SIG-M5 (cell line): Measurements from ENCODE around the gene UBL3.

Experiments
- DNase-seq: peaks from one replicate; lab custom pipeline; 2025; lab: John Stamatoyannopoulos, UW

Gene UBL3, protein sequence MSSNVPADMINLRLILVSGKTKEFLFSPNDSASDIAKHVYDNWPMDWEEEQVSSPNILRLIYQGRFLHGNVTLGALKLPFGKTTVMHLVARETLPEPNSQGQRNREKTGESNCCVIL

DNA sequence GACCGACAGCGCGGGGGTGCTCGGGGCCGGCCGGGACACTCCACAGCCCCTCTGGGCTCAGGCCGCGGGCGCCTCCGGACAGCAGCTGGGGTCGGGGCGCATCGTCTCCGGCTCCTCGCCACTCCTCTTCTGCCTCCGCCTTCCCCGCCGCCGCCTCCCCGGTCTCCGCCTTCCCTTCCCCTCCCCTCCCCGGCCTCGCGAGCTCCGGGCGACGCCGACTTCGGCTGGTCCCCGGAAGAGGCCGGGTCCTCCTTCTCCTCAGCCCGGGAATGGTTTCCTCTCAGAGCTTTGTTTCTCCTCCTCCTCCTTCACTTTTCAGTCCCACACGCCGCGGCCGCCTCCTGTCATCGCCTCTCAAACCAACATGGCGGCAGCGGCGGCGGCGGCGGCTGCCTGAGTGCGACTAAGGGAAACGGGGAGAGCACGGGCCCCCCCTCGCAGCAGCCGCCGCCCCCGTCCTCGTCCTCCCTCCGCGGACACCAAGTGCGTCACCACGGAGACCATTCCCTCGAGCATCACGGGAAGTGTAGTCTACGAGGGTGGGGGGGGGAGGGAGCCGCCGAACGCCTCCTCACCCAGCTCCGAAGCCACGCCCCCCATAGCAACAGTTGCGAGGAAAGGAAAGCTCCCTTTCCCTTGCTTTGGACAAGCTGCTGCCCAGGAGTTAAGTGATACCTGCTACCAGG is at the start of gene UBL3:
UBL3 (minus strand) TSS at position 405 of the 686 bp plus-strand sequence. CDS start 1,079 bp downstream, outside the sequence.
- peak; percentile 51 for DNase-seq

DNA sequence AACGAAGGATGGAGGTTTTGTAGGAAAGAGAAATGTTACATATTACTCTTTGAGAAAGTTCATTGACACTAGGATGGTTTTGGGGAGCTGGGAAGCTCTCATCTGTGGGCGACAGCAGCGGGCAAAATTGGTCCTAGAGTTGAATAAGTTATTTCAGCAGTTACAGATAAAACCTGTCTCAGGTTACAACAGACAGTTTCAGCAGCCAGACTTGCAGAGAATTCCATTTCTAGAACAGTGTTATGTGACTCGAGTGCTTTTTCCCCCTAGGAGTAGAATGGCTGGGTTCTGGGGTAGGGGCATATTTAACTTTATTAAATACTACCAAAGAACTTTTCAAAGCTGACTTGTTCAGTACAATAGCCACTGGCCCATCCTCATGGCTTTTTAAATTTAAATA is 46.7 kb upstream of the UBL3 start:
- no peak for DNase-seq

DNA sequence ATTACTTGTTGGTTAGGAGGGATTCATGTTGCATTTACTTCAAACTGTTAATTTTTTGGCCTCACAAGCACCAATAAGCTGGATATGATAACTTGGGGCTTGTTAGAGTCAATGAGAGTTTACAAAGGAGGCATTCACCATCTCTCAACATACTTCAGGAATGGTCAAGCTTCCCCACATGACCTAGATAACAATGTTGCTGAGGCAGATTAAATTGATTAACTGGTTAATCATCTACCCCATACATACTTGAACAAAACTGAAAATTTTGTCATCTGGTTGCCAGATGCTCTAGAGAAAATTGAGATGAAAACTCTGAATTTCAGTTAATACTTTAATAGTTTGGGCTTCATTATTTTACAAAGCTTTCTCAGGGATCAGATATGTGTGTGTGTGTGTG is 43.0 kb upstream of the UBL3 start:
- DNase-seq: no peak

DNA sequence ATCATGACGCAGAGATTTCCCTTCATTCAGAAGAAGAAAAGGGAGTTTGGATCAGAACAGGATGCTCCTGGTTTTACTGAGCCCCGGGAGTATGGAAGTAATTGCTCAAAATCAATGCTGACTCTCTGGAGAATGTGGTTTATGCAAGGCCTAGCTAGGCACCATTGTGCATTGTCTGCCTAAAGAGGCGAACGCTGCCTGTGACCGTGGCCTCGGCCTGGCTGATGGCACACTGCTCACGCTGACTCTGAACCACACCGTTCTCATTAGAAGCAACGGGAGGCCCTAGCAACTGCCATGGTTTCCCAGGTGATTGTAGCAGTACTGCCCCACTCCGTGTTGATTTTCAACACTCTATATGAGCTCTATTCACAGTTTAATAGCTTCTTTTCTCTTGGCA is 41.7 kb upstream of the UBL3 start:
- no peak for DNase-seq

DNA sequence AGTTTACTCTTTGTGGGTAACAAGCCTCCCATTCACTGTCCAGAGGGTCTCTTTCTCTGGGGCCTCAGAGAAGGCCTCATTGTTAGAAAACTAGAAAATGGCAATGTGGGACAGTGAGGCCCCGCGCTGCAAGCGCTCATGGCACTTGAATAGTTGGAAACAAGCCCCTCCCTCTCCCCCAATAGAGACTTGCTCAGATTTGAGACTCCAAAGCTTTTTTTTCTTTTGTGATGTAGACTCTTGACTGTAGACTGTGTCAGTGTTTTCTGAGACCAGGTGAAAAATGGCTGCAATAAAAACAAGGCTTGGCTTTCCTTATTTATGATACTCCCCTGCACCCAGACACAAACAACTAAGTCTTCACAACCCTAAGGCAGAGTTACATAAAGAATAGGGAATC is 38.7 kb upstream of the UBL3 start:
- no peak for DNase-seq

DNA sequence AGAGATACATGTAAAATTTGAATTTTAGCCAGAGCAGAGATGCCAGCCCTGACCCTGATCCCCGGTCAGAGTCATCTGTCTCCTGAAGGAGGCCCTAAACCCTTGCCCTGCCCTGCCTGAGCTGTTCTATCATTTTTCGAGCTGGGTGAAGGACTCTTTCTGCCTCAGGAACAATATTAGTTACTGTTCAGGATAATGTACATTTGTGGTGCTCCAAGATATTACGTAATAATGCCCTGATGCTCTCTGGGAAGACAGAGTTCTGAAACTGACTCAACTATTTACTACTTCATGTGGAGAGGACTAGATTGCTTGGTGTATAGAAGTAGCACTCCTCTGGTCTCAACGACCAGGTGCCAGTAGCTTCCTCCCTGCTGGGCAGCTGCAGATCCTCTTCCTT is 37.9 kb upstream of the UBL3 start:
- DNase-seq: no peak

DNA sequence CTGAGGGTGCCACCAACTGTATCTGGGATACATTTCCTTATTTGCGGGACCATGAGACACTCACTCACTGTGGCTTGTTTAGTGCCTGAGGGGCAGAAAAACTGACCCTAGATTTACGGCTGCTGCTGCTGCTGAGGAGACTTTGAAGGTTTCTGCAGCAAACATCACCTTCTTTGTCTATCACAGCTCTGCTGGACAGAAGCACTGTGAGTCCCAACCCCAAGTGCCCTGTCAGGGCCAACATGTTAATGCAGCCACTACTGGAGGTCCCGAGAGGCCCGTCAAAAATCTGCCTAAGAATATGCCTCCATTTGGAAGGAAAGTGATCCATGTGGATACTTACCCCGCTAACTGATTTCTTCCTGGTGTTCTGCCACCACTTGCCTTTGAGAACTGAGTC is 37.3 kb upstream of the UBL3 start:
- DNase-seq: no peak

DNA sequence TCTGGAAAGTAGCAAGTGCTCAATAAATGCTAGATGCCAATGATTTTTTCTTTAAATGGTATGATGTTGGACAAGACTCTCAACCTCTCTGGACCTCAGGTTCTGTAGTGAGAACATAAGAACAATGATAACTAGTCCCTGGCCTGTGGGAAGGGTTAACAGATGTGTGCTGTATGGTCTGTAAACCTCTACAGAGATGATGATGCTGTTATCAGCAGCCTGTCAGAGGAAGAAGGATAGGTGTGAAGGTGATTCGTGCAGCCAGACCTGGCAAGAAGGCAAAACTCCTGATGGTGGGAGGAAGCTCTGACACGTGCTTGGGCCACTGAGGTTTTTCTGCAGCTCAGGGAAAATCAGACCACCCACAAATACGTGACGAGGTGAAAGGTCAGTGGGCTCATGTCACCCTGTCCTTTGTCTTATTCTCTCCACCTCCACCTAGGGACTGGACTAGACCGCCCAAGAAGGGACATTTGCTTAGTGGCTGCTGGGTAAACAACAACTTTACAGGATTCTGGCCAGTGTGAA is 36.7 kb upstream of the UBL3 start:
- DNase-seq: no peak

DNA sequence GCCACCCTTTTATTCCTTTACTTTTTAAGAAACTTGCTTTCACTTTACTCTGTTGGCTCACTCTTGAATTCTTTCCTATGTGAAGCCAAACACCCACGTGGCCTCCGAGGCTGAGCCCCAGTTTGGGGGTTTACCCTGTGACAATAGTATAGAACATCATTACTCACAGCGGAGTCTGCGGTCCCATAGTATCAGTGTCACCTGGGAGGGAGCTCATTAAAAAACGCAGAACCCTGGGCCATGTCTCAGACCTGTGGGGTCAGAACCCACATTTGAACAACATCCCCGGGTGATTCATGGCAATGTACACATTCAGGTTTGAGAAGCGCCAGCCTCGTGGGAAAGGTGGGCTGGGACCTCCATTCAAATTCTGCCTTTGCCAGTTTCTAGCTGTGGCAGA is 36.0 kb upstream of the UBL3 start:
- DNase-seq: no peak

DNA sequence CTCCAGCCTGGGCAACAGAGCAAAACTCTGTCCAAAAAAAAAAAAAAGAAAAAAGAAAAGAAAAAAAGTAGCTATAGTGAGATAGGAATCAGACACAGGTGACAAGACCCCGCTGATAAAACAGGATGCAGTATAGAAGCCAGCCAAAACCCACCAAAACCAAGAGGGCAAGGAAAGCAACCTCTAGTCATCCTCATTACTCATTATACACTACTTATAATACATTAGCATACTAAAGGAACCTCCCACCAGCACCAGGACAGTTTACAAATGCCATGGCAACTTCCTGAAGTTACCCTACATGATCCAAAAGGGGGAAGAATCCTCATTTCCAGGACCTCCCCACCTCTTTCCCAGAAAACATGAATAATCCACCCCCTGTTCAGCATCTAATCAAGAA is 35.6 kb upstream of the UBL3 start:
- DNase-seq: no peak

DNA sequence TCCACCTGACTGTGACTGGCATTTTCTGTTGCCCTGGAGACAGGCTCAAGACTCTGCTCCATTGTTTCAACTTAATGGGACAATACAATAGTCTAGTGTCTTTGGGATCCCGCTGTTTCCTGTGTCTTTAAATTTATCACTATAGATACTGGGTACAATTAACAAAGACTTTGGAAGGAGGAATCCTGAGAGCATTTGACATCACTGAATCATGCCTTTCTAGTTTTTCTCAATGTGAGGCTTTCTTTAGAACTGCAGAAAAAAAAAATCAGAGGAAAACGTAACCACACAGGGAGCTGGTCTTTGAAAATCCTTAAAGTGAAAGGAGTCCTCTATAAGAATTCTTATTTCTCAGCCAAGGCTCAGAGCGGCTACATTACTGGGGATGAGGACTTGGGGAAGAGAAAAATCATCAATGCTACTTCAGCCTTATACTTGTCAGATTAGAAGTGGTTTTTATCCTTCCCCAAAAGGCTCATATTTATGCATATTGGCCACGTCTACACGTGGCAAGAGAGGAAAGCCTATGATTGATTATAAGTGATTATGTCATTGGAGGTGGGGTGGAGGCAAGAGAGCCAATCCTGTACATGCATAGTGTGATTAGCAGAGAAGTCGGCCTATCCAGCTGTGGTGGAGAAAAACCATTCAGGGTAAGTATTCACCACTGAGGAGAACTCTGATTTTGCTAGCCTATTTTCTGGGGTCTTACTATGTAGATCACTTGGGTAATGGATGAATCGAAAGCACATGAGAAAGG is 34.4 kb upstream of the UBL3 start:
- DNase-seq: no peak

DNA sequence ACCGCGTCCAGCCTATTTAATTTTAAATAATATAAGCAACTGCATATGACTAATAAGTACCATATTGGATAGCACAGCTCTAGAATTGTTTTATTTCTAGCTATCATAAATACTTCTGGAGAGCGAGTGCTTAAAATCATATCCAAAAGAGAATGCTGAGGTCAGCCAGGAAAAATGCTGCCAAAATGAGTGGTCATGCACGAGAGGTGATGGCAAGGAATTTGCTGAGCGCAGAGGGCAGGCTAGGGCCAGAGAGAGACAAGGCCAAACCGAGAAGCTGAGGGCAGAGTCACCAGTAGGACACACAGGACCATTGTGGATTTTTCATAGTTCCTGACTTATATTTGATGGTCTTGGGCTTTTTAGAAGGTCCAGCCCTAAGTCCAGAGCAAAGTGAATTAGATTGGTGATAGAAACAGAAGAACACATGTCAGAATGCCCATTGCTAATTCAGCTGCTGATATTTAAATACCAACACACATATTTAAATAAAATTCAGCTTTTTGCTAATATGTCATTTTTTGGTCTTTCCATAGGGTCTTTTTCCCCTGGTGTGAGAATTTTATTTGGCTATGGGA is 33.6 kb upstream of the UBL3 start:
- no peak for DNase-seq

DNA sequence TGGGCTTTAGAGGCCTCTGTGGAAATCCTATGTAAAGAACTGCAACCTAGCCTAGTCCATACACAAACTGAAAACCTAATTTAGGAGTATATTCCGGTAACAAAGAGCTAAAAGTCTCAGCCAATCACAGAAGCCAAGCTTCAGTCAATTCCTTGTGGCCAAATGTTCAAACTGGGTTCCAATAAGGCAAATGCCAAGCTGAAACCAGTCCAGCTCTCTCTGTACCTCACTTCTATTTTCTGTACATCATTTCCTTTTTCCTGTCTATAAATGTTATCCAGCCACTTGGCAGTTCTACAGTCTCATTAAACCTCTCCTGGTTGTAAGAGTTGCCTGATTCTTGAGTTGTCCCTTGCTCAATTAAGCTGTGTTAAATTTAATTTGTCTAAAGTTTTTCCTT is 31.7 kb upstream of the UBL3 start:
- no peak for DNase-seq

DNA sequence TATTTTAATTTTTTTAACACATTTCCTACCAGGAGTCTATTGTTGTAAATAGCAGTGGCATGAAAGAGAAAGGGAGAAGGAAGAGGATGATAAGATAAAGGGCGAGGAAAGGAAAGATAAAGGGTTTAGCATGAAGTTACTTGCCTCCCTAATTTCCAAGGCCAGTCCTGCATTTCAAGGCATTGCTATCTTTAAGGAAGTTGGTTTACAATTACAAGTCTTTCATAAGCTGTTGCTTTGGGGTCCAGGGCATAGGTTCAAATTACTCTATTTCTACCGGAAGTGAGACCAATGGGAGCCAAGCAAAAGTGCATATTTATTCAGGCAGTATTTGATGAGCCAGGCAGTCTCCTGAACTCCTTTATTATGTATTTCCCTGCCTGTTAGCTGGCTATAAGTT is 27.7 kb upstream of the UBL3 start:
- DNase-seq: no peak

DNA sequence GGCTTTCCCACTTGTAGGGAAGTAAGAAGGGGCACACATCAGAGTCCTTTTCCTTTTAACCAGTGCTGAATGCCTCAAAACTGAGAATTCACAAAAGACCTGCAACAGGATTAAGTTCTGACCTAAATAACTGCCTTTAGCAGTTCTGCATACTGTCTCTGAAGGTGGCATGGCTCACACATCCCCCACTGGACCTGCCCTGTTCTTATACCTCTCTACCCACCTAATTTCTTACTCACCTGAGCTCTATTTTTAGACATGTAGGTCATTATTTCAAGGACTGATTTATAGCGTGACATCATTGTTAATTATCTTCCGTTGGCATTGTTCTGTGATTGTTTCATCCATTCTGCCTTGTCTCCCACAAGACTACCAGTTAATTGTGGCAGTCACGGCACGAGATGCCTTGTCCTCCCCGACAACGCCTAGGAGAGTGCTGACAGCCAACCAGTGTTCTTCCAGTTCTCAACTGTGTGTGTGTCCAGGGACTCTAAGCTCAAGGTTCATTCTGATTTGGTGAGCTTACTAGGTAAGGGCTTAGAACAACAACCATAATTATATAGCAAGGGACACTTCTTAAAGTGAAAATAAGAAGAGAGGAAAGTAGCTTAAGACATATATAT is 27.1 kb upstream of the UBL3 start:
- no peak for DNase-seq

DNA sequence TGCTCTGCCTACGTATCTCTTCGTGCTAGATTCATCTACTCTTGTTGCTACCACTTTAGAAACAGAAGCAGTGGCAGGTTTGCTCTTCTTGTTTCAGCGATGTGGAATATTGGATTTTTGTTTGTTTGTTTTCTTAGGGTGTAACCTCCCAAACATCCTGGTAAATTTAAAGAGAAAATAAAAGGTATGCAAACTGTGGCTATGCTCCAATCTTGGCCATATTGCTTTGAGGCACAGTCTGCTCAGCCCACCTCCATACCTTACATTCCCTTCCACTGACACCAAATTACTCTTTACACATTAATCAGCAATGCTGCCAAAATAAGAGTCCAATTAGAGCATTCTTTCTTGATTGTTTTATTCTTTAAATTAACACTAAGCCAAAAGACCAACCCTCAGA is 25.2 kb upstream of the UBL3 start:
- DNase-seq: no peak

DNA sequence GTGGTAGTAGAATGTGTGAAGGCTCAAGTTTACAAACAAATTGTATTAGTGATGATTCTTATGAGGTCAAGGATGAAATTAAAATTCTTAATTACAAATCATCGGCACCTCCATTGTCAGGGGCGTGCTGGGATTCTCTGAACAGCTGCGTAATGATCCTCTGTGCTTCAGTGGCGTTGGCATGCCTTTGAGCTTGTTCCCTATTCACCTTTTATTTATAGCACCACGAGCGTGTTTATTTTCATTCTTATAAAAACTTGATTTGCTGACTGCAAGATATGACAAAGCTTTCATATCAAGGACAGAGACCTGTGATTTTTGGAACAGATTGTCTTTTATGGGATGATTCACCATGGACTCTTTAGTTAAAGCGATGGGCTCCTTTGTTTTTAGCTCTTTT is 18.2 kb upstream of the UBL3 start:
- DNase-seq: no peak

DNA sequence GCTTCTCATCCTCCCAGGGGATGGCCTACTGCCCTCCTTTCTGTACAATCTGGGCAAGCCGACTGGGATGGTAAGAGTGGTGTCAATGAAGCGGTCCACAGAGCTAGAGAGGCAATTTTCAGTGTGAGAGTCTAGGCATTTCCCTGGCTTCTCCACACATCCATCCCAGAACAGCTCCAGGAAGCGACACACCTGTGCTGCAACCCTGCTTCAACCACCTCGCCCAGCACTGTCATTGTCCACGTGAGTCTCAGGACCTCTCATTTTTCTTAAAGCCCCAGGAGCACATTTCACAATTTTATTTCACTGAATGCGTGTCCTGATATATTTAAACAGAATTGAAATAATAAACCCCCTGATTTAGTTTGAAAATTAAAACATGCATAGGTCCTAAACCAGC is 15.5 kb upstream of the UBL3 start:
- DNase-seq: no peak

DNA sequence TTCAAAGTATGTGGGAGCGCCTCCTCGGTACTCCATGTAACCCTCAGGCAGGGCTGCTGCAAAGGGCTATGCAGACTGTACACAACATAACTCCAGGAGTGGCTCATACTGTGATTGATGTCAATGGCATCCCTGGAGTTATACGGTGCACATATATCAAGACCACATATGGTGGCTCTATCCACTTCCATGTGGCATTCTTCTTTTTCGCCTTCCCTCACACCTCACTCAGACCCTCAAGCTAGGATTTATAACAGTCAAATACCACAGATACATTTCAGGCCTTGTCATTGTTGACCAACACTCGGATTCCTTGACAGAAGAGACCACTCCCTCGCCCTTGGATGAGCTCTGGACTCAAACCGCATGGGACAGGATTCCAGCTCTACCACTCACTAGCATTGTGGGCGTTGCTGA is 11.3 kb upstream of the UBL3 start:
- DNase-seq: no peak

DNA sequence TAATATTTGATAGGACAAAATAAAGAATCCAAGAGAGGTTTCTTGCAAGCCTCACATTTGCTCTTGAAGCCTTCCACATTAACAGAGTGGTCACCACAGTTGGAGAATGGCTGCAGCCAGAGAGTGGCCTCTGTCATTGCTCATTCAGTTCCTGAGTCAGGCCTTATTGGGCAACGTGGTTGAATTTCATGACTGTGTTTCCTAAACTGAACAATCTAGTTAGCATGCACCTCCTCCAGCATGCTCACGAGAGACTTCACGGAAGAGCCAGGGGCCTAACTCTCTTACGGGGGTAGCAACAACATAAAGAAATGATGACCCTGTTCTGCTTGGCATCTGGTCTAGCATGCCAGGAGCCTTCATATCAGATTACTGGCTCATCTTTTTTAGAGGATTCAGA is 9.6 kb upstream of the UBL3 start:
- DNase-seq: no peak

DNA sequence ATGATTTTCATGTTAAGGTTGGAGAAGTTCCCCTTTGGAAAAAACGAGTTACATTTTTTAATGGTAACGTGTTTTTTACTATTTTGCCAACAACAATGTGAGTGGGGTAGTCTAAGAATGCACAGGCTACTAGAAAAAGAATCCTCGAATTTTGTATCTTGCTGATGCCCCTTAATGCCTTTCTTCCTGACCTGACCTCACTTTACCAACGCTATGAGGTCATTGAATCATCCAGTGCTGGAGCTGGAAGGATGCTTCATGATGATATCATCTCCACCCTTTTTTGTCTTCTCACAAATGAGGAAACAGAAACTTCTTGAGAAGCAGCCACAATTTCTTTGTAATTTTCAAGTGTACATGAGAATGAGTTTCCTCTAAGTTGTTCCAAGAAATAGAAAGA is 8.2 kb upstream of the UBL3 start:
- no peak for DNase-seq

DNA sequence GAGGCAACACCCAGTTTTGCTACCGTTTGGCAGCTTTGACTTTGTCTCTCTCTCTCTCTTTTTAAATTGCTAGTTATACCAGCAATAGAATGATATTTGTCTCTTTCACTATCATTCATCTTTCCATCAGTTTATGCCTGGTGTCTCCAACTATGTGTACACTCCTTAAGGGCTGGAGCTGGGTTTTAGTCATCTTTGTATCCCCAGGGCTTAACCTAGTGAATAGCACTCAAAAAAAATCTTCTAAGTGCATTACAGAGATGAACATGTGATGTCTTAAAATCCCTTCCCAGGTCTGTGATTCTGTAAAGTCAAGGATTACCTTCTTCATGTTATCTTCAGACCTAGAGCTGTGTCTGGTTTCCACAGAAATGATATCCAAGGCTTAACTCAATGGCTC is 7.8 kb upstream of the UBL3 start:
- no peak for DNase-seq

DNA sequence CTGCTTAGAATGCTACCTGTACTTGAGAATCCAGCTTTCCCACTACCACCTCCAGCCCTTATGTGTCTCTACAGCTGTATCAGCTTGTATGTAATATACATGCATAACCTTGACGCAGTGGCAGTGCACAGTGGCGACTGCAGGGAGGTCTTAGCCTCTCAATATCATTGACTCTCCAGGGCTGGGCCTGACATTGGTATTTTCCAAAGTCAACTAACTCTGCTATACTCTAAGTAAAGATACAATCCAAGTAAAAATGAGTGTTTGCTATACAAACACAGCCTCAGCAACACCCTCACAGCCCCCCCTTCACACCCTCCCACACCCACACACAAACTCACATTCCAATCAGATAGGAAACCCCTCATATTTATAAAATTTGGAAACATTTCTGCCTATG is 6.7 kb upstream of the UBL3 start:
- no peak for DNase-seq
